ENCODE data around the gene NRG3.
"Not testable (repeated sequence)": the region's sequence is repeated elsewhere in the genome, so short reads cannot be mapped to it uniquely, and the experiment has no call there.

Gene NRG3

DNA sequence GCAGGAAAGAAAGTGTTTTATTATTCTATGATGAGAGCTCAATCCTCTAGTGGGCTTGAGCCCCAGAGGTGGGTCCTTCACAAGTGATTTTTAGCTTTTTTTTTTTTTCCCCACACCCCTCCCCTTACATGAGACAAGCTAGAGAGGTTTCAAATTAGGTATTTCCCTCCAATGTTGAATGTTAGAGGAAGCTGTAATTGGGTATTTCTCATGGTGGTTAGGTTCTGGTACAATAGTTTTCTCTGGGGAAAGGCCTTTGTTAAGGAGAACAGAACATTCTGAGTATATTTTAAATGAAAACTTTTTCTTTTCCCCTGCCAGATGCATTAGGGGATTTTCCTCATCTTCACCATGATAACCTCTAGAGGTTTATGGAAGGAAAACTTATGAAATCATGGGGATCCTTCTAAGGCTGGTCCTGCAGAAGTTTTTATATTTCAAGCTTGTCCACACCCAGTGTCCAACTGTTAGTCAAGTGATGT is 1039.7 kb downstream of the NRG3 start:
- DNase-seq (ENCODE audit: low read depth in 3 of 3) = no peak

DNA sequence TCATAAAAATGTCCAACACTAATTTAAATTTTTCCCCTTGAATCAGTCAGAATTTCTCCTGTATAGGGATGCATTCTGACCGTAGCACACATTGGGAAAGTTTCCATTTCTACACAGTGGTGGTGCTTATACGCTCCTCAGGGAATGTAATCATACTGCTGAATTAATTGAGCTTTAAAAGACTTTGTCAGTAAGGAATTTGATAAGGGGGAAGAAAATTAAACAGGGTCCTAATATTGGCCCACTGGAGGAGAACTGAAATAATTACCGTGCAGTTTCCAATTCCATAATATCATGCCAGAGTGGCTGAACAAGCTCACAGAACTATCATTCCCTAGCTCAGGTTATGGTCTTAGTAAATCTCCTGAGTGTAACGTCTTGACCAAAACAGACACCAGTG is 1041.9 kb downstream of the NRG3 start:
- no peak for DNase-seq (ENCODE audit: low read depth in 3 of 3)

DNA sequence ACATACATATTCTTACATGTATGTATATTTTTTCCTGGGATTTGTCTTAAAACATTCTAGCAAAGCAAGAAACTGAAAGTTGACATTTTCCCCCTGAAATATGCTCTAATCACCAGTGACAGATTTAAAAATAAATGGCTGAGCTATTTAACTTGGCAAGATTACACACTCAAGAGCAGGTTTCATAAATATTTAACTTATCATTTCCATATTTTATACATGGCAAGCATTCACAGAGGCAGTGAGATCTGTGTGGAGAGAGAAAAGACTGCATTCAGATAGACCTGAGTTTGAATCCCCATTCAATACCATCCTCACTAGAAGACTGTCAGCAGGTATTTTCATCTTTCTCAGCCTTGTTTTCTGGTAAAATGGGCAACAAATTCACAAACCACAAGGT is 1043.0 kb downstream of the NRG3 start:
- no peak for DNase-seq (ENCODE audit: low read depth in 3 of 3)

DNA sequence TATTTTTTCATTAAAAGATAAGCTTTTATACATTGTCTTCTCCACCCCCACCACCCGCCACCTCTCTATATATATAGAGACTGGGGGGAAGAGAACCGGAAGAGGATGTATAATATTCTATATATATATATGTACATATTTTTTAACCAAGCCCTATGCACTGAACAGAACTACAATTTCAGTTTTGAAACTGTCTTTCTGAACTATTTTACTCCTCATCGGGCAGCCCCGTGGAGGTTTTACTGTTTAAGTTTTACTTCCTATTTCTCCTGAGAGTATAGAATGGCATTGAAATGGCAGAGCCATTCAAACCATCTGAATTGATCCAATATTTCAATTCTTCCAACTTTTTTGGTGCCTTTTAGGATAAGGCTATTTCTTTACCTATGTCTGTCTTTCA is 1047.1 kb downstream of the NRG3 start:
- DNase-seq (ENCODE audit: low read depth in 3 of 3) = no peak

DNA sequence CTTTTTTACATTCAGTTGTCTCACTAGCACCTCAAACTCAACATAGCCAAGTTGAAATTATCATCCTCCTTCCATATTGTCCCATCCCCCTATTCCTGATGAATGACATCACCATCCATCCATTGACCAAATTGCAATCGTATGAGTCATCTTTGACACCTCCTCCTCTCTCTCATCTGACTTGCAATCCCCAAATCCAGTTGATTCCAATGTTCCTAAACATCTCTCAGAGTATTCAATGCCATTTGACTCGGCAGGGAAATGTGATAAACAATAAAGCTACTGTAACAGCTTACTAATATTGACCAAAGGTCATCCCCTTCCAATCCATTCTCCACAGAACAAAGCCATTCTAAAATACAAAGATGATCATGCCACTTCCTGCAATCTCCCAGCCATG is 1047.8 kb downstream of the NRG3 start:
- DNase-seq (ENCODE audit: low read depth in 3 of 3) = no peak

DNA sequence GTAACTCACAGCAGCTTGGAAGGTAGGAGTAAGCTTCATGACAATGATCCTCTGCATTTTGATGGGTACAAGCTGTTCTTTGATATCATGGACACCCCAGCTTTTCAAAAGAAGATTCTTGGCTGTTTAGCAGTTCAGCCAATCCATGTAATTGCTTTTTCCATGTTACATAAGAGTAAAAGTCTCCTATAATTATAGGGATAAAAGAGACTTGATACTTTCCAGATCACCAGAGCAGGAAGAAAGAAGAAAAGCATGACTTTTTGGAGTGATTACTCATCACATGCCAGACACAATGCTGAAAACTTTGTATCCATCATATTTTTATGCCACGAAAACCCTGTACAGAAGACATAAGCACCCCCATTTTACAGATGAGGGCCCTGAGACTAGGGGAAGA is 1049.7 kb downstream of the NRG3 start:
- DNase-seq (ENCODE audit: low read depth in 3 of 3) = no peak

DNA sequence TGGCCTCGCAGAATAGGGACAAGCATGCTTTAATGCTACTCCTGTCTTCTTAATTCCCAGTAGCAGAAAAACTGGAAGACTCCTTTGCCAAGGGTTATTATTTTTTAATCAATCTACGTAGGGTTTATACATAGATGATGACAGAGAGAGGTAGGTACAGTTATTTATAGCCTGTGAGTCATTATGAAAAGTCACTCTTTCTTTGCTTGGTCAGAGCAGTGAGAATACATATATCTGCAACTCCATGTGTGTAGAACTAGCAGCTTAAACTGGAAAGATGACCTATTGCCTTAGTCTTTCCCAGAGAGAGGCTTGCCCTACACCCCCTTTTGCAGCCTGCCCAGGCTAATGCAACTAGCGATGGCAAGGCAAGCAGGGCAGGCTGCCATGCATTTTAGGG is 1050.6 kb downstream of the NRG3 start:
- no peak for DNase-seq (ENCODE audit: low read depth in 3 of 3)

DNA sequence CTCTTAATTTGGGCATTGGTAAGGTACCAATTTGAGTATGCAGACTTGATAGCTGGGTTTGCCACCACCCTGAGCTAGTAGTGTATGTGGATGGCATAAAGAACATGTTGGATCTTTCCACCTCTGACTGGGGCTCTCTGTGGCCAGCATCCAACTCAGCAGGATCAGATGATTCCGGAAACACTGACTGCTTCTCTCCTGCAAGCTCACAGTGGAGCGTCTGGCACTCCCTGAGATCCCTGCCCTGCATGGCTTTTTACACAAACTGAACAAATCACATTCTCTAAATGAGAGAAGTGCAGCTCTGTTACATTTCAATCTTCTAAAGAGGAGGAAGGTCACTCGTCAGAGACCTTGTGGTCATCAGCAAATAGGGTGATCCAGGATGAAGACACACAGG is 1057.5 kb downstream of the NRG3 start:
- no peak for DNase-seq (ENCODE audit: low read depth in 3 of 3)

DNA sequence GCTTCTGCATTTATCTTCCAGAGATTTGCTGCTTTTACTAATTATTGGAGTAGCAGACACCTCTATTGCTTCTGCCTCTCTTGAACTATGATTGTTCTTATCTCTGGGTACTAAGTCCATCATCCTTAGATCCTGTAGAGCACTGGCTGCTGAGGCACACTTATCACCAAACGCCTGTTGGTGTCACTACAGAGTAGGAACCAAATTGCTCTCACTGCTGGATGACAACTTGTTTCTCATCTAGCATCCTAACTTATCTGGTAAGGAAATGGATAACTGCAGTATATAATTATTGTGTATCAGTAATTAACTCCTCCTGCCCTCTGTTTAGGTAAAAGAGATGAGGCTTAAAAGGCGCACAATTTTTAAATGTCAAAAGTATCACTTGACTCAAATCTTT is 1059.4 kb downstream of the NRG3 start:
- no peak for DNase-seq (ENCODE audit: low read depth in 3 of 3)

DNA sequence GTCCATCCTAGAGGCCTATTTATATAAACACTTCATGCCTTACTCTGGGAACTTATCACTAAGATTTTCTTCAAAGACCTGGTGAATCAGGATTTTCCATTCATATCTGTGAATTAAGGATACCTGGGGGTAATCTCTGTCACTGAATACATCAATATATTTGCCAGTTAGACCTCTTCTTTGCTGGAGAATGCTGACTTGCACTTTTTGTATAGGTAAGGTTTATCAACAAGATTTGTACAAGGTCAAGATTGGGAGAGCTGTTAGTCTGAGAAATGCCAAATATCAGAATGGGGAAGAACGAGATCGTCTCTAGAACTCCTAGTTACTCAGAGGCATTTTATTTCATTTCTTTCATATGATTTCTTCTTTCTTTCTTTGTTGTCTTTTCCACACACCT is 1060.0 kb downstream of the NRG3 start:
- DNase-seq (ENCODE audit: low read depth in 3 of 3) = no peak

DNA sequence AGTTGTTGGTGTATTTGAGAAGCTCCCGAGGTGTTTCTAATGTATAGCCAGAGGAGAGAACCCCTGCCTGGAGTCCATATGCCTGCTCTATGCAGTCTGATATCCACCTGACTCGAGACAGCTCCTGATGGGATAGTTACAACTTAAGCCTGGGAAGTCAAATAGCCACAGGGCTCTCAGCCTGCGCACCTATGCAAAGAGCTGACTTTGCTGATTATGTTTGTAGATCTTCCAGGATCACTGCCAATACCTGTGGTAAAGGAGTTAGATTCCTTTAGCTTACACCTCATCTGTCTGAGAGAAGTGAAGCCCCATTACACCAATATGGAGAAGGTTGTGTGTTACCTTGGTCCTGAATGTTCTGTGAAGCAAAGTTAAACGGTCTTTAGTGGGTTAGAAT is 1063.3 kb downstream of the NRG3 start:
- DNase-seq (ENCODE audit: low read depth in 3 of 3) = no peak

DNA sequence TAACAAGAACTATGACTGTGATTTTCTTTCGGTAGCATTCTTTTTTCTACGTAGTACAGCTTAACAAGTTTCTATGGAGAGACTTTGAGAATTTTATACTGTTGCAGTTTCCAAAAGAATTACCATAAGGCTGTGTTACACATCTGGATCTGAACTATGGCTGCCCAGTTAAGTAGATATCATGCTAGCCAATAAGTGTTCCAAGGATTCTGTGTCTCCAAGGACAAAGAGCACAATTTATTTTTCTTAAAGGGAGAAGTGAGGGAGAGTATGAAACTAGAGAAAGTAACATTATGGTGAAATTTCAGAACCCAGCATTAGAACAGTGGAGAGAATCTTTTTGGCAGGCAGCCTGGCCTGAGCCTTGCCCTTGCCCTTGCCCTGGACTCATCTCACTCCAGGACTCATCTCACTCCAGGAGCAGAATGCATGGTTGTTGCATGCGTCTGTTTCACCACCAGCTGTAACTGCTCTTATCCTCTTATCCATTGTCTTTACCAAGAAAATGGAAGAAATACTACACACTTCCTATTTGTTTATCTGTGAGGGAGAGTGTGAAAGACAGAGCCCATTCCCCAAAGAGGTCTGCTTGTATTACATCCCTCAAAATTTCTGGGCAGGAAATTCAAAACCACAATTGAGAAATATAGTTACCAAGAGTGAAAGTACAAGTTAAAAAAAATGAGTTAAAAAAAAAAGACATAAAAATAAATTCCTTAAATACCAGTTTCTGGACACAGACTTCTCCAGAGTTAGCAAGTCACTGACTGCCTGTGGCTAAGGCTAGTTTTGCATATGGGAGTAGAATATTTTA is 1067.5 kb downstream of the NRG3 start:
- no peak for DNase-seq (ENCODE audit: low read depth in 3 of 3)

DNA sequence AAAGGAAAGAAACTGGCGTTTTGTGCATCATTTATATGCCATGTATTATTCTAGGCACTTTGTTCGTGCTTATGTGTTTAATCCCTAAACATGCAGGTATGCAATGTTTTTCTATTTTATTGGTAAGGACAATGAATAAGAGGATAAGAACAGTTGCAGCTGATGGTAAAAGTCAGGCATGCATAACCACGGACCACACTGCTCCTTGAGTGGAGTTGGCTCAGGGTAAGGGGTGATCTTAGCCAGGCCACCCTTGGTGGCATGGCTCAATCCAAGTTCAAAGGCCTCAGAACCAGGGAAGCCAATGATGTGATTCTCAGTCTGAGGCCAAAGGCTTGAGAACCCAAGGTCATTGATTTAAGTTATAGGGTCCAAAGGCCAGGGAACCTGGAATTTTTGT is 1068.1 kb downstream of the NRG3 start:
- DNase-seq (ENCODE audit: low read depth in 3 of 3) = no peak

DNA sequence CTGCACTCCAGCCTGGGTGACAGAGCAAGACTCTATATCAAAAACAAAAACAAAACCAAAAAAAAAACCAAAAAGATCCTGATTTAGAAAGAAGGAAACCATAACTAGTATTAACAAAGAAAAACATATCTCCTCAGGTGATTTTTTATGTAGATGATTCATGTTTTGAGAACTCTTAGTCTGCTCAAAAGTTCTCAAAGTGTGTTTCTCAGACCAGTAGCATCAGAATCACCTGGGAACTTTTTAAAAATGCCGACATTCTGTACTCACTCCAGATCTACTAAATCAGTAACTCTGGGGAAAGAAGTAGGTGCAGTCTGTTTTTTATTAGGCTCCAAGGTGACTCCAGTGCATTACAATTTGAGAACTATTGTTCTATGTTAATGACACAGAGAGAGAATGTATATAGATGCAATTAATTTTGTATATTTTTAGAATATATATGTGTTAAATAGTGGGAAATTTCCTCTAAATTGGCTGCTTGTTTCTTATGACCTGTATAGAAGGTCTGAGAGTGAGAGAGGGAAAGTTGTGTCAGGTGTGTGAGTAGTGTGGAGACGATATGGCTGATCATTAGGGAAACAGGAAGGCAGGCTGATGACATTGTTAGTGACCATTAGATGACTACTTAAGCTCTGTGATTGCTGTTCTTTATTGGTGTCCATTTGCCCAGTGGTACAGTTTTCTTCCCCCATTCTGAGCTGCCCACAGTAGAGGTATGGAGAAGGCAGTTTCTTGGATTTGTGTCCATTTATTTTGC is 1075.0 kb downstream of the NRG3 start:
- no peak for DNase-seq (ENCODE audit: low read depth in 3 of 3)

DNA sequence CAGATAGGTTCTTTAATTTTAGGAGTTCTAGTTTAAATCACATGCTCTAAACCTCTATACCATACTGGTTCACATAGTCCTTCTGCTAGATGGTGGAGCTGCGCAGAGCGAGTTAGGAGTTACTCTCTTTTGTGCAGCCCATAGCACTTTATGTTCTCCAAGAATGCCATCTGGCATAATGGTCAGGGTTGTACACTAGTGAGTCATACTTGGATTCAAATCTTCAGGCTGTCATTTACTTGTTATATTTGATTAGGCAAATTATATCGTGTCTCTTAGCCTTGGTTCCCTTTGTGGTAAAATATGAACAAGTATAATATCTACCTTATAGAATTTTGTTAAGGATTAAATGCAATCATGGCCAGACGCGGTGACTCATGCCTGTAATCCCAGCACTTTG is 1078.3 kb downstream of the NRG3 start:
- DNase-seq (ENCODE audit: low read depth in 3 of 3) = no peak

DNA sequence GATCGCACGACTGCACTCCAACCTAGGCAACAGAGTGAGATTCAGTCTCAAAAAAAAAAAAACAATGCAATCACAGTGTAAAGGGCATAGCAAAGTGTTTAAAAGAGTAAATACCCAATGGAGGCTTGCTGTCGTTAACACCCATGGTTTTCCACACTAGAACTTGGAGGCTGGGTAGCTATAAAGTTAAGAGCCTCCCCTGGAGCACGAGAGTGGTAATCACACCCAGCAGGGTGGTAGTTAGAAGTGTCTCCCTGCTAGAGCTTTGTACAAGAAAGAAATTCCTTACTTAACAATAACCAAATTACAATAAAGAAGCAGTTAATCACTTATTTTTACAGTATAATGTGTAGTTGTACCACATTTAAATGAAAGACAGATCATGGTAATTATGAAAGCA is 1078.9 kb downstream of the NRG3 start:
- no peak for DNase-seq (ENCODE audit: low read depth in 3 of 3)

DNA sequence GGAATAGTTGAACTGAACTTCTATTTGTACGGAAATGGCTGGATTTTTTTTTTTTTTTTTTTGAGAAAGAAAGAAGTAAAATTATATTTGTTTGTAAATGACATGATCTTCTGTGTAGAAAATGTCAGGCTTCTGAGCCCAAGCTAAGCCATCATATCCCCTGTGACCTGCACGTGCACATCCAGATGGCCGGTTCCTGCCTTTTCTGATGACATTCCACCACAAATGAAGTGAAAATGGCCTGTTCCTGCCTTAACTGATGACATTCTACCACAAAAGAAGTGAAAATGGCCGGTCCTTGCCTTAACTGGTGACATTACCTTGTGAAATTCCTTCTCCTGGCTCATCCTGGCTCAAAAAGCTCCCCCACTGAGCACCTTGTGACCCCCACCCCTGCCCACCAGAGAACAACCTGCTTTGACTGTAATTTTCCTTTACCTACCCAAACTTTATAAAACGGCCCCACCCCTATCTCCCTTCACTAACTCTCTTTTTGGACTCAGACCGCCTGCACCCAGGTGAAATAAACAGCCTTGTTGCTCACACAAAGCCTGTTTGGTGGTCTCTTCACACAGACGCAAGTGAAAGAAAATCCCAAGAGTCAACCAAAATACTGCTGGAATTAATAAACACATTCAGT is 1085.5 kb downstream of the NRG3 start:
- not testable (repeated sequence) for DNase-seq (ENCODE audit: low read depth in 3 of 3)

DNA sequence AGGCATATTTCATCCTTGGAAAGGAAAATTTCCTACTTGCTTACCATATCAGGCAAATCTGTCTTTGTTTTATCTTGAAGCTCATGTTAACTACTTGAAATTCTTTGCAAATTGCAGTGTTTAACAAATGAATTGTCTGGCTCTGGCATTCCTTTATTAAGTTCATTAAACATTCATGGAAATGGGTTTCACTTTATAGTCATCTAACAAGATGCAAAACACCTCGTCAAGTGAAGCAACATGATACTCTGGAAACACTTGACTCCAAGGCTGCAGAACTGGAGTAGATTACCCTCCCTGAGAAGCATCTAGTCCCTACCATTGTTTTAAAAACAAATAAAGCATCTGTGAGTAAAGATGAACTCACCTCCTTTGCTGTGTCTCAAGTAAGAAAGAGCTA is 1086.9 kb downstream of the NRG3 start:
- DNase-seq (ENCODE audit: low read depth in 3 of 3) = no peak

DNA sequence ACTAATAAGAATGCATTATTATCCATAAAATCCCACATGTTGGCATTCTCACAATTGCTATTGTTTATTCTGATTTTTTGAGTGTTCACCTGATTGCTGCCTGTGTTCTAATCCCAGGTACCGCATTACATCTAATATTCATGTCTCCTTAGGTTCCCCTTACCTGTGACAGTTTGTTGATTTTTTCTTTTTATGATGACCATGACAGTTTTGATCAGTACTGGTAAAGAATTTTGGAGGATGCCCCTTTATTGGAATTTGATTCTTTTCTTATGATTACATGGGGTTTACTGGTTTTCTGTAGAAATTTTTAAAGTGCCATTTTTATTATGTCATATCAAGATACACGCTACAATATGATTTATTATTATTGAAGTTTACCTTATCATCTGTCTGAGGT is 1091.1 kb downstream of the NRG3 start:
- no peak for DNase-seq (ENCODE audit: low read depth in 3 of 3)

DNA sequence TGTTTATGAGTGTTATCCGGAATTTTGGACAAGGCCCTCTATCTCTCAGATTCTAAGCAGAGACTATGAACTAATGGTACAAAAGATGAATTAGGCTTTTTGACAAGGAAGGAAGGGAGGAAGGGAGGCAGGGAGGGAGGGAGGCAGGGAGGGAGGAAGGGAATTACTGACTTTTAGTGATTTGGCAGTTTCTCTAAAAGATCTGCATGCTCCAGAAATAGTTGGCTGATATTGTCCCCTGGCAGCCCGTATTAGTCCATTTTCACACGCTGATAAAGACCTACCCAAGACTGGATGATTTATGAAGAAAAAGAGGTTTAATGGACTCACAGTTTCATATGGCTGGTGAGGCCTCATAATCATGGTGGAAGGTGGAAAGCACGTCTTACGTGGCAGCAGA is 1093.5 kb downstream of the NRG3 start:
- no peak for DNase-seq (ENCODE audit: low read depth in 3 of 3)

DNA sequence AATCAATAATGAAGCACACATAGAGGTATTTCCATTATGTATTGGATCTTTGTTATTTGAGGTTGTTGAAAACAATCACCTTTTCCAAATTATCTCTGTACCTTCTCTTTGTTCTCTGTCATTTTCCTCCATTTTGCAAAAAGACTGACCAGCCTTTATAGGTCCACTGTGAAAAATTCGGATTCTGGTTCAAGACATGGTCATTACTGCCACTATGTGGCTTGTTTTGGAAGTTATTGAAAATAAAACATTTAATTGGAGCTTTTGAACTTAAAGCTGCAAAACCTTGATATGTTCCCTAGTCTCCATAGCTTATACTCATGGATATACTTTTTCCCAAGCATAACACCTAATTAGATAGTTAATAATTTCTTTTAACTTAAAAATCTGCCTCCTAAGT is 1094.4 kb downstream of the NRG3 start:
- DNase-seq (ENCODE audit: low read depth in 3 of 3) = no peak

DNA sequence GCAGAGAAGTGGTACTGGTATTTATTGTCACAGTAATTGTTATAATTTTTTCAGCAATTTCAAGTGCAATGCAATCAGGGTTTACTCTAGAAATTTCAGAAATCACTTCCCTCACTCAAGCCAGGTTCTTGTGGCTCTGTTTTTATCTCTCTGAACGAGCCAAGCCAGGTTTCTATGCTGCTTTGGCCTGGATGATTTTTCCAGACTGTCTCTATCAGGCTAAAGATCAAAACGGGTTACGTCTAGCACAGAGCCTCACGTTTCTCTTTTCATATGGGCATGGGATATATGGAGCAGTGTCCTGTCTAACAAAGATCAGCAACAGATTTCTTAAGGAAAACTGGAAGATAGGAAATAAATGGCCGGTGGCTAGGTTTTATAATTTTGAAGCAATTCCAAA is 1105.3 kb downstream of the NRG3 start:
- no peak for DNase-seq (ENCODE audit: low read depth in 3 of 3)
